Mesodermal cell (in vitro differentiated cells): ENCODE results near the gene KDM4C.

Experiments
- H3K27ac ChIP-seq: 2 replicates; pipeline ENCODE4 v1.7.0; 2013; ENCODE audit warnings: mild to moderate bottlenecking, low read depth, low read length, moderate library complexity; ENCODE audit not compliant: severe bottlenecking
- H3K36me3 ChIP-seq: 2 replicates; pipeline ENCODE4 v1.7.1; 2013; ENCODE audit warnings: mild to moderate bottlenecking, low read length, moderate library complexity; ENCODE audit not compliant: control insufficient read depth, insufficient read depth
- H3K4me1 ChIP-seq: one replicate; pipeline ENCODE4 v1.7.1; 2013; ENCODE audit warnings: mild to moderate bottlenecking, low read length; ENCODE audit not compliant: insufficient read depth, control insufficient read depth, poor library complexity, severe bottlenecking
- H3K4me3 ChIP-seq: 2 replicates; pipeline ENCODE4 v1.7.0; 2013; ENCODE audit warnings: low read length, control low read depth, mild to moderate bottlenecking; ENCODE audit not compliant: insufficient read depth, poor library complexity, severe bottlenecking; ENCODE audit errors: extremely low read depth
- H3K9me3 ChIP-seq: 2 replicates; pipeline ENCODE4 v1.7.1; 2013; ENCODE audit warnings: mild to moderate bottlenecking, low read length, moderate library complexity; ENCODE audit not compliant: control insufficient read depth
- WGBS, 2 experiments: methylation state at CpG; one replicate each; pipeline ENCODE4 v1.1.5; 2013; ENCODE audit warnings: missing lambda C conversion rate in 2 of 2; ENCODE audit not compliant: insufficient coverage in 2 of 2; 5-methylcytosine and 5-hydroxymethylcytosine counted together

Gene KDM4C

GRCh38 chr9:6921315-6921714, 163.5 kb downstream of the KDM4C start:
- Histone ChIP-seq H3K27ac (no peak overlapping the region), H3K4me3 (no peak overlapping the region), H3K9me3 (no peaks in the 10 kb centered on the region), H3K36me3 (no peaks in the 10 kb centered on the region), H3K4me1 (peaks cover 20% of the 10 kb centered on the region)
- WGBS, 2 experiments, result 89% methylated on average over 5 of the region's 5 CpGs

- Histone ChIP-seq H3K4me1 (peaks cover 22% of the 10 kb centered on the region), H3K36me3 (no peaks in the 10 kb centered on the region), H3K9me3 (no peaks in the 10 kb centered on the region), H3K4me3 (no peak overlapping the region), H3K27ac (no peak overlapping the region)
- WGBS, 2 experiments, result 100% methylated on average over 1 of the region's 2 CpGs; no CpG with 5 or more reads in 1 of the 2 experiments
Observed at GRCh38 chr9:6922124-6922676, 164.4 kb downstream of the KDM4C start.

- Histone ChIP-seq H3K4me1 (peaks cover 22% of the 10 kb centered on the region), H3K27ac (no peak overlapping the region), H3K36me3 (no peaks in the 10 kb centered on the region), H3K4me3 (no peak overlapping the region), H3K9me3 (no peaks in the 10 kb centered on the region)
- WGBS, 2 experiments, result 100% methylated on average over 1 of the region's 2 CpGs
Observed at GRCh38 chr9:6922680-6923079, 164.9 kb downstream of the KDM4C start.

- H3K4me3 ChIP-seq, result no peak overlapping the region
- H3K9me3 ChIP-seq, result no peaks in the 10 kb centered on the region
- WGBS, 2 experiments, result no CpG with 5 or more reads among the region's 5 CpGs
- H3K36me3 ChIP-seq, result no peaks in the 10 kb centered on the region
- no peak overlapping the region for H3K27ac ChIP-seq
- peaks cover 23% of the 10 kb centered on the region for H3K4me1 ChIP-seq
Observed at GRCh38 chr9:6923086-6923485, 165.3 kb downstream of the KDM4C start.

- Histone ChIP-seq H3K4me3 (no peak overlapping the region), H3K9me3 (no peaks in the 10 kb centered on the region), H3K4me1 (peaks cover 25% of the 10 kb centered on the region), H3K36me3 (no peaks in the 10 kb centered on the region), H3K27ac (no peak overlapping the region)
- WGBS, 2 experiments, result 88 to 100% methylated on average over 1 to 2 of the region's 3 CpGs
Observed at GRCh38 chr9:6924149-6924548, 166.4 kb downstream of the KDM4C start.

GRCh38 chr9:6924988-6925563, 167.3 kb downstream of the KDM4C start:
- 84 to 94% methylated on average over 6 to 8 of the region's 8 CpGs for WGBS, 2 experiments
- Histone ChIP-seq H3K4me3 (no peak overlapping the region), H3K9me3 (no peaks in the 10 kb centered on the region), H3K4me1 (peaks cover 25% of the 10 kb centered on the region), H3K27ac (no peak overlapping the region), H3K36me3 (no peaks in the 10 kb centered on the region)

- WGBS, 2 experiments, result 81 to 90% methylated on average over 8 to 12 of the region's 12 CpGs
Observed at GRCh38 chr9:6925836-6926235, 168.1 kb downstream of the KDM4C start.

GRCh38 chr9:6926436-6926835, 168.7 kb downstream of the KDM4C start:
- Histone ChIP-seq H3K4me3 (no peak overlapping the region), H3K36me3 (no peaks in the 10 kb centered on the region)

More at GRCh38 chr9:6925836-6926235, 168.1 kb downstream of the KDM4C start:
- Histone ChIP-seq H3K27ac (no peak overlapping the region), H3K9me3 (no peaks in the 10 kb centered on the region), H3K36me3 (no peaks in the 10 kb centered on the region), H3K4me3 (no peak overlapping the region), H3K4me1 (peaks cover 28% of the 10 kb centered on the region)

GRCh38 chr9:6927838-6928237, 170.1 kb downstream of the KDM4C start:
- Histone ChIP-seq H3K27ac (no peak overlapping the region), H3K4me1 (peaks cover 29% of the 10 kb centered on the region), H3K9me3 (no peaks in the 10 kb centered on the region), H3K4me3 (no peak overlapping the region), H3K36me3 (no peaks in the 10 kb centered on the region)
- 88 to 100% methylated on average over 1 of the region's 1 CpG for WGBS, 2 experiments

More at GRCh38 chr9:6926436-6926835, 168.7 kb downstream of the KDM4C start:
- H3K4me1 ChIP-seq, result peaks cover 34% of the 10 kb centered on the region
- WGBS, 2 experiments, result 83 to 85% methylated on average over 1 to 2 of the region's 4 CpGs
- H3K27ac ChIP-seq, result no peak overlapping the region
- H3K9me3 ChIP-seq, result no peaks in the 10 kb centered on the region

GRCh38 chr9:6928863-6929262, 171.1 kb downstream of the KDM4C start:
- no peaks in the 10 kb centered on the region for H3K9me3 ChIP-seq
- H3K4me1 ChIP-seq, result peaks cover 27% of the 10 kb centered on the region
- no peaks in the 10 kb centered on the region for H3K36me3 ChIP-seq
- no peak overlapping the region for H3K27ac ChIP-seq
- 100% methylated on average over 1 of the region's 2 CpGs for WGBS, 2 experiments
- H3K4me3 ChIP-seq, result no peak overlapping the region

GRCh38 chr9:6929441-6930215, 171.9 kb downstream of the KDM4C start:
- Histone ChIP-seq H3K4me1 (peaks cover 23% of the 10 kb centered on the region), H3K27ac (no peak overlapping the region), H3K36me3 (no peaks in the 10 kb centered on the region), H3K4me3 (no peak overlapping the region), H3K9me3 (no peaks in the 10 kb centered on the region)
- WGBS, 2 experiments, result 100% methylated on average over 1 to 2 of the region's 3 CpGs
